GM21381 (cell line): Measurements from ENCODE around the gene RPTOR.

Experiments used
- ATAC-seq: cut with Tn5 transposase; IDR thresholded peaks from one replicate; pipeline ENCODE4 v1.9.1; 2021; ENCODE audit warnings: mild to moderate bottlenecking, moderate library complexity; ENCODE audit not compliant: unreplicated experiment

Gene RPTOR

DNA sequence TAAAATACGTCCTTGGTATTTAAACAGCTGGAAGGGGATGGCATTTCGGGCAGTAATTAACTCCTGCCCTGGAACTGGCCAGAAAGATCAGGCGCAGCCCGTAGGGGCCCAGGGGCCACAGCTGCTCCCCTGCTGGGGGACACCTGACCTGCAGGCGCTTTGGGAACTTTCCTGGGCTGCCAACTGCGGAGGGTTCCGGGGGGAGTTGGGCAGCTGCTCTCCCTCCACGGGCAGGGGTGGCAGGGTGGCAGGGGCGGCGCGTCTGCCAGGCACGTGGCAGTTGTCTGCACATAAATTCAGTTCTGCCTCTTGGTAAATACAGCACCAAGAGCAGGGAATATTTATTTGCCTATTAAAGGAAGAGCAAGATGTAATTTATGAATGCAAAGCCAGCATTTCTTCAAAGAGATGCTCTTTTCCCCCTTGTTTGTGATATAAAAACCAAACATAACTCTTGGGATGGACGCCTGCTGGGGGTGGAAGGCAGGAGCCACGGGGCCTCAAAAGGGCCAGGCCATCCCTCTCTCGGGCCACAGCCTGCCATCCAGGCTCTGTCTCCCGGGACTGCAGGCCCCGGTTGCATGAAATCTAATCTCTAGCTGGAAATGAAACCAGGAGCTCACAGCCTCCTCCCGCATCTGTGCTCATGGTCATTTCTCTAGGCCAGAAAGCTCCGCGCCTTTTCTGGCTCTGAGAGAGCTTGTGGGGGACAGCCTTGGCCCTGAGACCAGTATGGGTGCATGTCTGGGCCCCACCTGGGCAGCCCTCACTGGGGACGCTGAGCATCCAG is 417.1 kb downstream of the RPTOR start:
- no peak for ATAC-seq

- no peak for ATAC-seq
Observed at GRCh38 chr17:80962356-80963329, 418.0 kb downstream of the RPTOR start.

DNA sequence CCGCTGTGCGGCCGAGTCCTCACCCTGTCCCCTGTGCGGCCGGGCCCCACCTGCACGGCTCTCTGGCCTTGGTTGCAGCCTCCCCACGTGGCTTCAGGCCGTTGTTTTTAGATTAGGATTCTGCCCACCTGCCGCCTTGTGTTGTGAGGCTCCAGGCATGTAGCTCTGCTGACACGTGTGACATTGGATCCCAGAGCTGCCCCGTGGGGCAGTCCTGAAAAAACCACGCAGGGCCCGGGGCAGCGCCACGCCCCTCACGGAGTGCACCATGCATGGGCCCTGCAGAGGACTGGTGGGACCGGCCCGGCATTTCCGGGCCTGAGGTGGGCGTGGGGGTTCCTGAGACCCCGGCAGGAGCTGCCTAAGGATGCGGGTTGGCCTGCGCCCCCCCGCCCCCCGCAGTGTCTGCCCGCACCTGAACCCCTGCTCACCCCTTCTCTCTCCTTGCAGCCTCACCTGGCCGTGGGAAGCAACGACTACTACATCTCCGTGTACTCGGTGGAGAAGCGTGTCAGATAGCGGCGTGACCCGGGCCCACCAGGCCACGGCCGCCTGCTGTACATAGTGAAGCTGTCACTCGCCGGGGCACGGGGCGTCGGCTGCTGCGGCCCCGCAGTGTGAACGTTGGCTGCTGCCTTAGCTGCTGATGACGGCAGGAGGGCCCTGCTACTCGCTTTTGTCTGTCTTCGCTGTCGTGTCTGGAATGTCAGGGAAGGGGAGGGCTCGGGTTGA is 419.3 kb downstream of the RPTOR start:
- no peak for ATAC-seq

GRCh38 chr17:80964544-80964856 is 419.9 kb downstream of the RPTOR start:
- no peak for ATAC-seq

DNA sequence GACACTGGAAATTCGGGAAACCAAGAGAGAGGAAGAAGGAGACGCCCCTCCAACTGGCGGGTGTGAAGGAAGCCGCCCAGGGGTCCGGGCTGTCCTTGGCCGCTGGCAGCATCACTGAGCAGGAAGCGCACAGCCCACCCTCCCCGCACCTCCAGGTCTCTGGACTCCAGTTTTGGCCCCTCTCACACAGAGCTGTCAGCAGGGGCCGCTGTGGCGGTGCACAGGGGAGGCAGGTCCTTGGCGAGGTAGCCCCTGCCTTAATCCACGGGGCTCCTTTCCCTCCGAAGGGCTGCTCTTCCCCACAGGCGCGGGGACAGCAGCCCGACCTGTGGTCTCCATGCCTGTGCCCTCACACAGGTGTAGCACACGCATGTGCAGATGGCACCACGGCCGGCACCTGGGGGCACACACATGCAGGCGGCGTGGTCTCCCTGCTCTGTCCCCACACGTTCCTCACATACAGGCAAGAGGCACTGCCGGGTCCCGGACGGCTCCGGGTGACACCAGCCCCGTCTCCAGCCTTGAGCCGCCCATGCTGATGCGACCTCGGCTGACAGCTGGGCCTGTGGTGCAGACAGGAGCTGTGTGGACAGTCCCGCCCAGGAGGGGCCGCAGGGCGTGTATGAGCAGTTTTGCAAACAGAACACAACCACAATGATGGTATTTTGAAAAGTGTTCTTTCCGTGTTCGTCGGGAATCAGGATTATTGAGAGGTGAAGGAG is 420.4 kb downstream of the RPTOR start:
- ATAC-seq: no peak

- no peak for ATAC-seq
Observed at GRCh38 chr17:80965606-80966005, 421.0 kb downstream of the RPTOR start.

DNA sequence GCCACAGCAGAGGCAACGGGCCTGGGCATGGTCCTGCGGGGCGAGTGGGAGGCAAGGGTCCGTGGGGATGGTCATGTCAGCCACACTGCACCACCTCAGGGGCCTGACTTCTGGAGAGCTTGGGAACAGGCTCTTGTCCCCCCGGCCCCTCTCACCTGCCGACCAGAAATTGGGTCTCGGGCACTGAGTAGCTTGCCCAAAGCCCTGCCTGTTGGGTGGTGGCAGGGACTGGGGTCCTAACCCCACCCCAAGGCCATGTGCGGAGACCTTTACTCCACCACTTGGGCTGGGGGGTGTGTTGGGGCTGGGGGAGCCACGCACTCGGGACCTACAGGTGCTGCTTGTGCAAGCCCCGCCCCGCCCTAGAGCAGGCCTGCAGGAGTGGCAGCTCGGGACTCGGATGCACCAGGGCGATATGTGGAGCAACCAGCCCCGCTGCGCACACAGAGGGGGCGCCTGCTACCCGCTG is 422.8 kb downstream of the RPTOR start:
- ATAC-seq: no peak

- ATAC-seq: no peak
Observed at GRCh38 chr17:80968602-80969029, 424.0 kb downstream of the RPTOR start.

GRCh38 chr17:80969030-80969673 is 424.5 kb downstream of the RPTOR start:
- no peak for ATAC-seq

- no peak for ATAC-seq
Observed at GRCh38 chr17:80969674-80970043, 425.0 kb downstream of the RPTOR start.

DNA sequence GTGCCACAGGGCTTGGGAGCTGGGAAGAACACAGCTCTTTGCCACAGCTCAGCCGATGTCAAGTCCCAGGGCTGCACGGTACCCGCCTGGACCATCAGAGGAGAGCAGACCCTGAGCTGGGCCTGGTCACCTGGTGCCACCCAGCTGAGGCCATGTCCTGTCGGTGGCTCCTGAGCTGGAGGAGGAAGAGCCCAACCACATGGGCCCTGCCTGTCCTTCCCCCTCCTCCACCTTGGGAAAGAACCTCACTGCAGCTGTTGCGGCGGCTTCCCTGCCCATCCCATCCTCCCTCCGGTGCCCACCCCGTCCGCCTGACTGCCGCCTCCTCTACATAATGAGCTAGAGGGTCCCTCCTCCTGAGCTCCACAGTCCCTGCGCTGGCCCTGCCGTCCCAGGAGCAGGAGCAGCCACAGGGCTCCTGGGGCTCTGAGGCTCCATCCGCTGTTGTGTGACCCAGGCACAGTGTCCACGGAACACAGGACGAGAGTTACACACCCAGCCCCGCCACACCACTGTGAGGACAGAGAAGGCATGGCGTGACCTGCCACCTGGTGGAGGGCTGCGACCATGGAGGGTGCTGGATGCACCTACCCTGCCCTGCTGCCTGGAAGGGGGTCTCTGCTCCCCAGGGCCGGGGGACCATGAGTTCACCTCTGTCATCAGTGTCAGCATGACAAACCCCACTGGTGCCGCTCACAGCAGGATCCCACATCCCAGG is 425.6 kb downstream of the RPTOR start:
- ATAC-seq: no peak

DNA sequence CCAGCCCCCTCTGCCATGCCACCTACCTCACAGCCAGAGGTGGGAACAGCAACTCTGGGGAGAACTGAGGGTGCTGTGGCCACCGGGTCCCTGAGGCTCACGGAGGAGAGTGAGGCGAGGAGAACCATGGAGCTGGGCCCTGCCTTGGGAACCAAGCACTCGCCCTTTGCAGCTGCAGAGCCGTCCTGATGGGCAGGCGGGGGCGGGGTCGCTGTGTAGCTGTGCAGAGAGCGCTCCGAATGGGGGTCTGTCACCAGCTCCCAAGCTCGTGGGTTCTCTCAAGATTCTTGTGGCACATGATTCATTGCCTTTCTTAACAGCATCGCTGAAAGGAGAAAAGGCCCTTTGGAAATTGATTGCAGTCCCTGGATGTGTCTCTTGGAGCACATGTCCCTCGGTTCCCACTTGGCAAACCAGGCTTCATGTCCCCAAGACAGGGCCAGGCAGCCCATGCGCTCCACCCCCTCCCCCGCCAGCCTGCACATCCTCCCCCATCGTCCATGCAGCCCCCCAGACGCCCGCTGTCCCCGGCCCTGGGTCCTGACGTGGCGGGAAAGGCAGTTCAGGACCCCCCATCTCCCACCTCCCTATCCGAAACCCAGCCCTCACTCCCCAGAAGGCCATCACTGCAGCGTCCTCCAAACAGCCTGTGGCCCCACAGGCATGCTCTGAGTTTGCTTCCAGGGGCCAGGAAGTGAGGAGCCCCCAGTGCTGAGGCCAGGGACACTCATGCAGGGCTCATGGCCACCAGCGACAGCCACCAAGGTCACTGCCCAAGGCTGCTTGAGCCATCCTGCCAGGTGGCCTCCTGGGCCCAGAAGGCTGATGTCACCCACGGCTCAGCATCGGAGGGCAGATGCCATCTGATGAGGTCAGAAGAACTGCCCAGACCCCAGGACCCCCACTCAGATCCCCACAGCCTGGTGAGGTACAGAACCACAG is 426.4 kb downstream of the RPTOR start:
- no peak for ATAC-seq

- ATAC-seq: no peak
Observed at GRCh38 chr17:80971704-80972304, 427.2 kb downstream of the RPTOR start.

DNA sequence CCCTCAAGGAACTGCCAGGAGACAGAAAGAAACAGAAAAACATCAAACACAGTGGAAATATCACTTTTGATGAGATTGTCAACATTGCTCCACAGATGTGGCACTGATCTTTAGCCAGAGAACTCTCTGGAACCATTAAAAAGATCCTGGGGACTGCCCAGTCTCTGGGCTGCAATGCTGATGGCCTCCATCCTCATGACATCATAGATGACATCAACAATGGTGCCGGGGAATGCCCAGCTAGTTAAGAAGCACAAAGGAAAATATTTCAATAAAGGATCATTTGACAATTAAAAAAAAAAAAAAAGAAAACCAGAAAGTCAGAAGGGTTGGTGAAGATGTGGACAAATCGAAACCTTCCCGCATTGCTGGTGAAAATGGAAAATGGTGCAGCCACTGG is 432.1 kb downstream of the RPTOR start:
- no peak for ATAC-seq

- ATAC-seq: no peak
Observed at GRCh38 chr17:80977172-80977571, 432.5 kb downstream of the RPTOR start.

DNA sequence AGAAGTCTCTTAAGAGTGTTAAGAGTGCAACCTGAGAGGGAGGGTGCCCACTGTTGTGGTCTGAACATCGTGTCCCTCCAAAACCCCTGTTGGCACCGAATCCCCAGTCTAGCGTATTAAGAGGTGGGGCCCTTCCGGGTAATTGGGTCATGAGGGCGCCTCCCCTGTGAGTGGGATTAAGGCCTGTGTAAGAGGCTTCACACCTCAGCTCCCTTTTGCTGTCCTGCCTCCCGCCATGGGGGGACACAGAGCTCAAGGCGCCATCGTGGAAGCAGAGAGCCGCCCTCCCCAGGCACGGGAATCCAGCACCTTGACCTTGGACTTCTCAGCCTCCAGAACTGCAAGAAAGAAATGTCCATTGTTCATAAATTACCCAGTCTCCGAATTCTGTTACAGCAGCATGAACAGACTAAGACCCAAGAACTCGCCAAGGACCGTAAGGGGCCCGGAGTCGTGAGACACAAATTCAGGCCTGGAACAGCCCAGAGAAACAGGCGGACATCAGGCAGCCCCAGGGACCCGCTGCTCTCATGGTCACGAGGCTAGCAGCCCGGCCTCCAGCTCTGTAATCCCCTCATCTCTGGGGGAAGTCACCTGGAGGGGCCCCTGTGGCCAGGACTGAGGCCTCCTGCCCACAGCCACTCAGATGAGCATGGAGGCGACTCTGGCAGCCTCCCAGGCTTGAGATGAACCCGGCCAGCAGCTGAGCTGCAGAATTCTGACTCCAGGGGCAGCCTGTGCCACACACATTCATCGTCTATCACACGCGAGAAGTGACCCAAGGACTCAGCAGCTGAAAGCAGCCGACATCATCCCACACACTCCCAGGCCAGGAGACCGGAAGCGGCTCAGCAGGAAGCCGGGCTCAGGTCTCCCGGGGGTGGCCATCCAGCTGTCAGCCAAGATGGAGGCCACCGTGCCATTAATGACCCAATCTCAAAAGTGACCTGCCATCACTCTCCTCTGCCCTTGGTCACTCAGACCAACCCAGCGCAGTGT is 434.2 kb downstream of the RPTOR start:
- ATAC-seq: no peak
